ENCODE results near the gene DIP2C. TPM values are rescaled to one million over a fixed set of nuclear protein-coding genes. Genes with fewer than 3 reads are reported as not detected.
A peak's percentile ranks its signal among the peaks of the same experiment; 100 is the strongest.
"Not testable (repeated sequence)": the region's sequence is repeated elsewhere in the genome, so short reads cannot be mapped to it uniquely, and the experiment has no call there.

Gene DIP2C
- total RNA-seq, 1 donor from 2014 or later, result 31.5 TPM

GRCh38 chr10:613271-614138, 76.0 kb downstream of the DIP2C start:
- DNase-seq (ENCODE audit: low spot score), result peak; percentile 80

GRCh38 chr10:612696-613095, 76.8 kb downstream of the DIP2C start:
- no peak for DNase-seq (ENCODE audit: low spot score)

GRCh38 chr10:610642-611305, 78.7 kb downstream of the DIP2C start:
- not testable (repeated sequence) for DNase-seq (ENCODE audit: low spot score)

DNA sequence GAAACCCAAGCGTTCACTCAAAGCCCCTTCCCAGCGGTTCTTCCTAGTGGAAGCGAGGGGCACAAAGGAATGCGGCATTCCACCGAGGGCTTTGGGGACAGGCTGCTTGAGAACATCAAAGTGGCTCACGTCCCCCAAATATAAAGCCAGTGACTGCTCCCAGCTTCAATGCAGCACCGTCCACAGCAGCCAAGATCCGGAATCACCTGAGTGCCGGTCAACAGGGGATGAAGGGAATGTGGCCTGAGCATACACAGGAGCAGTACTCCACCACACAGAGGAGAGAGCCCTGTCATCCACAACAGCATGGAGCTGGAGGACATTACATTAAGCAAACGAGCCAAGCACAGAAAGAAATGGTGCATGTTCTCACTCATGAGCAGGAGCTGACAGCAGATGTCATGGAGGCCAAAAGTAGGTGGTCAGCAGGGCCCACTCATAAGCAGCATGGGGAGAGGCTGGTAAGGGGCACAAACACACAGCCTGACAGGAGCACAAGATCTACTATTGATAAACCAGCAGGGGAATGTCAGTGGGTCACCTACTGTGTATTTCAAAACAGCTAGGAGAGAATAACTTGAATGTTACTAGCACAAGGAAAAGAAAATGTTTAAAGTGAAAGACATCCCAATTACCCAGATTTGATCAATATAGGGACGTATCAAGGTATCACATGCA, 79.5 kb downstream of the DIP2C start:
- DNase-seq (ENCODE audit: low spot score), result no peak

- DNase-seq (ENCODE audit: low spot score), result no peak
Measured at GRCh38 chr10:609262-609658, 80.2 kb downstream of the DIP2C start.

GRCh38 chr10:608331-609261, 80.9 kb downstream of the DIP2C start:
- no peak for DNase-seq (ENCODE audit: low spot score)

DNA sequence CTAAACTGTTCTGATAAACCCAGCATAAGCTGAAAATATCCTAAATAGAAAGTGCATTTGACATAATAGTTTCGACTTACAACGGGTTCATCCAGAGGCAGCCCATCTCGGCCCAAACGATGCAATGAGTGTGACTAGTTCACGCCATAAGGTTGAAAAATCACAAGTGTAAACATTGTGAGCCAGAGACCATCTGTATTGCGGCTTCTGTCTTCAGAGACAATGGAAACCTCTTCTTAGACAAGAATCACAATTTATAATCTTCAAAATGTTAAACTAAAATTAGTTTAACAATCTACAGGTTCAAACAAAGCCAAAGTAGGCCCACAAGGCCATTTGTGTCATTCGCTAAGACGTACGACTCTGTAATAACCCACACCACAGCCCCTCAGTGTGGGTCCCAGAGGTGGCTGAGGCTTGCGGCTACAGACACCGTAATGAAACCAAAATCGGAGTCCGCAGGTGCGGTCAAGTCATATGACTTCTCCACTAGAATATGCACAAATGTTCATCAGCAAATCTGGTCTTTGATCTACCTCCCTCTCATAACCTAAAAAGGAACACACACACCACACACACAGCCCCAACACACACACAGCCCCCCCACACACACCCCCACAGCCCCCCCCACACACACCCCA, 81.8 kb downstream of the DIP2C start:
- no peak for DNase-seq (ENCODE audit: low spot score)

- DNase-seq (ENCODE audit: low spot score), result no peak
Measured at GRCh38 chr10:606762-607544, 82.5 kb downstream of the DIP2C start.

- DNase-seq (ENCODE audit: low spot score), result no peak
Measured at GRCh38 chr10:605632-606325, 83.7 kb downstream of the DIP2C start.

DNA sequence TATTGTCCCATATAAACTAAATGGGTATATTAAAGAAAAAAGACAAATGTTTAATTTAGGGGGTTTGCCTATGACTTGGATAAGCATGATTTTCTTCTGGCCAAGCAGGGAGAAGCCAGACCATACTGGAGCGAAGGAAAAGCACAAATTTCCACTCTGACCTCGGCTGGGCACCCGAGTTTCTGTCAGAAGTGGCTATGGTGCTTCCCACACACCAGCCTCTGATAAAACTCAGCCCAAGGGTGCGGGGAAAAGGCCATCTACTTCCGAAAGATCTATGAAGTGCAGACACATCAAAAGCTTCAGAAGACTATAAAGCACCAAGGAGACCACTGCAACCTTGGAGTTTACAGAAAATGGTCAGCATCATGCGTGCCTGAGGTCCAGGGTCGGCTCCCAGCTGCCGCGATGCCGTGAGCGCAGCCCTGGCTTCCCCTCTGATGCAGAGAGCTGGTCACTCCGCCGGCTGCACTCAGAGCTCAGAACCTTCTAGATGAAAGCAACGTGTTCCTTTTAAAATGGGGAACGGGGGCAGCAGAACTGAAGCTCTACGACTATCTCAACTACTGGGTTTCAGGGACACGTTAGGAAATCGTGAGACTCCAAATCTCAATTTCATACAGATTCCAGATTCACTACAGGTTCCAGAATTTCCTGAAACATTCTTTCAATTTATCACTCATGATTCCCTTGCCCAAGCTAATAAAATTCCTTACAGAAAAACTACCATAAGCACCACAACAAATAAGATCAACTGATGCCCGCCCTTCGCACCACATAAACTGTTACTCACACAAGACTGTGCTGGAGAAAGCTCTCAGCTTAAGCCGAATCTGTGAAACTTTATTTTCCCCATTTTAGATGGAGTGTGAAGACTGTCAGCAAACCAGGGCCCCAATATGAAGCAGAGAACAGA, 84.5 kb downstream of the DIP2C start:
- DNase-seq (ENCODE audit: low spot score), result no peak

GRCh38 chr10:603745-604144, 85.7 kb downstream of the DIP2C start:
- DNase-seq (ENCODE audit: low spot score), result no peak

DNA sequence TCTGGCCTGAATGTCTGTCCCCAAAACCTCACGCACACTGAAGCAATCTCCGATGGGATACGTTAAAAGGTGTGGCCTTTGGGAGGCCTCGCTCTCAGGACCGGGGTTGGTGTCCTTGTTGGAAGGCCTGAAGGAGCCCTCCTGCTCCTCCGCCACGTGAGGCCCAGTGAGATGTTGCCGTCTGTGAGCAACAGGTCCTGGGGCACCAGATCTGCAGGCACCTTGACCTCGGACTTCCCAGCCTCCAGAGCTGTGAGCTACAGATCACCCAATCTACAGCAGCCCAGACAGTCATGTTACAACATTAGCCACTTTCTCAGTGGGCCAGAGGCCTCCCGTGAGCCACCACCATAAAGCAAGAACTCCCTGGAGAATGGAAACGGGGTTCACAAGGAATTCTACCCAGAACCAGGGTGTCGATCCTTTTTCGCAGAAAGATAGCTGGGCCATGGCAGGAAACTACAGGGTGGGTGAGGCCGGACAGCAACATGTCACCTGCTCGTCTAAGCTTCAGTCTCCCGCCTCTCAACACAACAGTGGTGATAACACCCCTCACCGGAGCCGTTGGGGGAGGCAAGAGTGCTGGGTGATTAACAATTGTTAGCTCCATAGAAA, 87.0 kb downstream of the DIP2C start:
- DNase-seq (ENCODE audit: low spot score), result no peak

DNA sequence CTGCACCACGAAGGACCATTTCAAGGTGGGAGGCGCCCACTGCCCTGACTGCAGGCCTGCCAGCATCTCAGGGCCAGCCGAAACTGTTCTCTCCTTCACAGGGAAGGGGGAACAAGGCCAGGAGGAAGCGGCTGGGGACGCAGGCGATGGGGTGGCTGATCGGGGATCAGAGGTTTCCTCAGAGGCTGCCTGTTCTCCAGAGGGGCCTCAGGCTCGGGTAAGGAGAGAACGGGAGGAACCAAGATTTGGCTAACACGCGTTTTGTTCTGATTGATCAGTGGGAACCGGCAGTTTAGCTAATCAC, 87.9 kb downstream of the DIP2C start:
- no peak for DNase-seq (ENCODE audit: low spot score)

- no peak for DNase-seq (ENCODE audit: low spot score)
Measured at GRCh38 chr10:600876-601659, 88.4 kb downstream of the DIP2C start.

GRCh38 chr10:600234-600633, 89.2 kb downstream of the DIP2C start:
- no peak for DNase-seq (ENCODE audit: low spot score)

- no peak for DNase-seq (ENCODE audit: low spot score)
Measured at GRCh38 chr10:599767-600166, 89.7 kb downstream of the DIP2C start.

- DNase-seq (ENCODE audit: low spot score), result no peak
Measured at GRCh38 chr10:598415-599170, 90.9 kb downstream of the DIP2C start.

Data from mucosa of gallbladder (tissue), 1 donor.